Vagina (tissue), 2 donors: Measurements from ENCODE around the gene CASZ1.

Source experiments
- POLR2A ChIP-seq, 2 donors: fragments of 450-650 bp; IDR thresholded peaks; one replicate each; pipeline ENCODE4 v1.6.1; 2017; ENCODE audit warnings: antibody characterized with exemption in 2 of 2, mild to moderate bottlenecking in 2 of 2, moderate library complexity in 2 of 2
- TF ChIP-seq, protein P1 (sequence below), 3 experiments: fragments of 450-650 bp in 2 of 3; fragments of 200-600 bp in 1 of 3; sonication (generic) in 1 of 3; IDR thresholded peaks; one replicate each; pipeline ENCODE4 v1.5.1; 2017 to 2019; ENCODE audit warnings: antibody characterized with exemption in 3 of 3, mild to moderate bottlenecking in 2 of 3, moderate library complexity in 2 of 3

DNA sequence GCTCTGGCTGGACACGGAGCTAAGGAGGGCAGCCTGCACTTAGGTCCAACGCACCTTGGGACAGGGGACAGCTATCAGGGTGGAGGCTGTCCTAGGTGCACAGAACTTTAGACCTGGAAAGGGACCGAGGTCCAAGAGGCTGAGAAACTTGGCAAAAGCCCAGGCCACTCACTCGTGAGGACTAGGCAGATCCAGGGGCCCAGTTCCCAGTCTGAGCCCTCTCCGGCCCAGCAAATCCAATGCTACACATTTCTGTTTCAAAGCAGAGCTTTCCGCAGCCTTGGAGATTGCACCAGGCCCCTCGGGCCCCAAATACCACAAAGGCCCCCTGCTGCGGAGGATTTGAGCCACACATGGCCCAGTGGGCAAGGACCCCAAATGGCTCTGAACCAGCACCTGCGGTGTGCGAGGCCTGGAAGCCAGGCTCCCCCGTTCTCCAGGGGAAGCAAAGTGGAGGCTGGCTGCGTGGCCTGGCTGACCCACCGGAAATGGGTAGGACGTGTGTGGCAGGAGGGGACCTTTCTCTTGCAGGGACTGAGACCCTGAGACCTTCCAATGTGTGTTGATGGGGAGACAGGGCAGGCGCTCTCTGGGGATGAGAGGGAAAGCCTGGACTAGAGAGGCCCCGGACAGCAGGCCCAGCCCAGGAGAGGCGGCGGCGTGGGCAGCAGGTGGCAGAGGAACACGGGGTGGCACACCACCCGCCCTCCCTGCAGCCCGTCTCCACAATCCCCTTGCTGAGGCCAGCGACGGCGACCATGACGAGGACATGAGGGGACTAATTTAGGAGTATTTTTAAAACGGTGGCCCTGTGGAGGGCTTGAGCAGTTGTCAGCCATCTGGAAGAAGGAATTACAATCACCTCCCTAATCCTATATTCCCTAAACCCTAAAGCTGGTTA, 118.7 kb downstream of the CASZ1 start:
- no peak for TF ChIP-seq POLR2A (IDR thresholded peaks at IDR 0.05)
- TF ChIP-seq, protein P1, sequence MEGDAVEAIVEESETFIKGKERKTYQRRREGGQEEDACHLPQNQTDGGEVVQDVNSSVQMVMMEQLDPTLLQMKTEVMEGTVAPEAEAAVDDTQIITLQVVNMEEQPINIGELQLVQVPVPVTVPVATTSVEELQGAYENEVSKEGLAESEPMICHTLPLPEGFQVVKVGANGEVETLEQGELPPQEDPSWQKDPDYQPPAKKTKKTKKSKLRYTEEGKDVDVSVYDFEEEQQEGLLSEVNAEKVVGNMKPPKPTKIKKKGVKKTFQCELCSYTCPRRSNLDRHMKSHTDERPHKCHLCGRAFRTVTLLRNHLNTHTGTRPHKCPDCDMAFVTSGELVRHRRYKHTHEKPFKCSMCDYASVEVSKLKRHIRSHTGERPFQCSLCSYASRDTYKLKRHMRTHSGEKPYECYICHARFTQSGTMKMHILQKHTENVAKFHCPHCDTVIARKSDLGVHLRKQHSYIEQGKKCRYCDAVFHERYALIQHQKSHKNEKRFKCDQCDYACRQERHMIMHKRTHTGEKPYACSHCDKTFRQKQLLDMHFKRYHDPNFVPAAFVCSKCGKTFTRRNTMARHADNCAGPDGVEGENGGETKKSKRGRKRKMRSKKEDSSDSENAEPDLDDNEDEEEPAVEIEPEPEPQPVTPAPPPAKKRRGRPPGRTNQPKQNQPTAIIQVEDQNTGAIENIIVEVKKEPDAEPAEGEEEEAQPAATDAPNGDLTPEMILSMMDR (IDR thresholded peaks at IDR 0.05) = no peak
